ENCODE measurements around the gene IGF1.

IGF1 gene

DNA sequence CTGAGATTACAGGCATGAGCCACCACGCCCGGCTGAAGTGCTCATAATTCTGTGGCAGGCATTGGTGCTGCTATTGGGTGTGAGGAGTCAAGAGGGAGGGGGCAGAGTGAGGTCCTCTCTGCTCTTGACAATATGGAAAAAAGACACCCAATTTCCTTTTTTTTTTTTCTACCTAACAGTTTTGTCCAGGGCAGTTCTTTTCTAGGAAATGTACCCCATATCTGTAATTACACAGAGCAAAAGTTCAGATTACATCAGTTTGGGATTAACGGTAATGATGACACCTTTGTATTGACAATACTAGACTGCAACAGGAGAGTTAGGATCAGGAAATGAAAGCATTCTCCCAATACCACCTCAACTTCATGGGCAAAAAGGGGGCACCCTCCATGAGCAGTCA, 36.3 kb downstream of the IGF1 start:
- Histone ChIP-seq H3K27me3 (ENCODE audit: insufficient read depth, low read depth, severe bottlenecking) (no peaks in the 10 kb centered on the region), H3K27ac (no peak overlapping the region), H3K36me3 (no peaks in the 10 kb centered on the region), H3K9me3 (ENCODE audit: severe bottlenecking) (no peaks in the 10 kb centered on the region), H3K4me3 (ENCODE audit: low read depth, low read length) (no peak overlapping the region)
- TF ChIP-seq, protein P1, sequence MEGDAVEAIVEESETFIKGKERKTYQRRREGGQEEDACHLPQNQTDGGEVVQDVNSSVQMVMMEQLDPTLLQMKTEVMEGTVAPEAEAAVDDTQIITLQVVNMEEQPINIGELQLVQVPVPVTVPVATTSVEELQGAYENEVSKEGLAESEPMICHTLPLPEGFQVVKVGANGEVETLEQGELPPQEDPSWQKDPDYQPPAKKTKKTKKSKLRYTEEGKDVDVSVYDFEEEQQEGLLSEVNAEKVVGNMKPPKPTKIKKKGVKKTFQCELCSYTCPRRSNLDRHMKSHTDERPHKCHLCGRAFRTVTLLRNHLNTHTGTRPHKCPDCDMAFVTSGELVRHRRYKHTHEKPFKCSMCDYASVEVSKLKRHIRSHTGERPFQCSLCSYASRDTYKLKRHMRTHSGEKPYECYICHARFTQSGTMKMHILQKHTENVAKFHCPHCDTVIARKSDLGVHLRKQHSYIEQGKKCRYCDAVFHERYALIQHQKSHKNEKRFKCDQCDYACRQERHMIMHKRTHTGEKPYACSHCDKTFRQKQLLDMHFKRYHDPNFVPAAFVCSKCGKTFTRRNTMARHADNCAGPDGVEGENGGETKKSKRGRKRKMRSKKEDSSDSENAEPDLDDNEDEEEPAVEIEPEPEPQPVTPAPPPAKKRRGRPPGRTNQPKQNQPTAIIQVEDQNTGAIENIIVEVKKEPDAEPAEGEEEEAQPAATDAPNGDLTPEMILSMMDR (IDR thresholded peaks at IDR 0.05; ENCODE audit: low read depth, low read length), result no peak
- DNase-seq, result no peak

DNA sequence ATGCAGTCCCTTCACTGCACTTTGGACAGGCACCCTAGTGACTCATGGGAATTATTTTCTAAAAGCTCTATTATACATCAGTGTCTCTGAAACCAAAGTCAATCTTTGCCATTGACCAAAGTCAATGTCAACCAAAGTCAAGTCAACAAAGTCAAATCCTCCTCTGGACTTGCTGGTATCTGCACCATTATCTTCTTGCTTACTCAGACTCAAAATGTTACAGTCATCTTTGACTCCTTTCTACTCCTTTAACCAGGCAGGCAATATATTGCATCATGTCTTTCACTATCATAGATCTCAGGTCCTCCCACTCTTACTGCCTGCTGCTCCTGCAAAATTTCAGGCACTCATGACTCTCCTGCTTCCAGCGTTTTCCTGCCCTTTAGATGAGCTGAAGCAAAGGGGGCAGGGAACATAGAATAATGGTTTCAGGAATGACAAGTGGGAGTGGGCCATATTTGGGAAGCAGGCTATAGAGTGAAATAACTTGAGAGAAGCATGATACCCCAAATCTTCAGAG, 39.2 kb downstream of the IGF1 start:
- Histone ChIP-seq H3K9me3 (ENCODE audit: severe bottlenecking) (no peaks in the 10 kb centered on the region), H3K36me3 (no peaks in the 10 kb centered on the region), H3K4me3 (ENCODE audit: low read depth, low read length) (no peak overlapping the region), H3K27me3 (ENCODE audit: insufficient read depth, low read depth, severe bottlenecking) (no peaks in the 10 kb centered on the region), H3K27ac (no peak overlapping the region)
- no peak for DNase-seq
- TF ChIP-seq, protein P1 (IDR thresholded peaks at IDR 0.05; ENCODE audit: low read depth, low read length), result no peak

GRCh38 chr12:102439426-102440405, 40.6 kb downstream of the IGF1 start:
- DNase-seq, result no peak

DNA sequence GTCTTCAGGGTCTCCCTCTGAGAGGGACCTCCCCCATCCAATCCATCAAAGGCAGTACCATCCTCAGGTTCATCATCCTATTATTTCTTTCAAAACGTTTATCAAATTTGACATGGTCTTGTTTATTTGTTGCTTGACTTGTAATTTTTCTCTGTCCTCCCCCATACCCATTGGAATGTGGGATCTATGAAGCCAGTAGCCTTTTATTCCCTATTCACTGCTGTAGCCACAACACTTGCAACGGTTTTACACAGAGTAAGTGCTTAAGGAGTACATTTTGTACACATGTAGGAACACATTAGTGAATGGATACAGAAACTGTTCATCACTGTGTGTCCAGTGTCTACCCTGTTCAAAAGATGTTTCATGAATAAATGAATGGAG, 41.5 kb downstream of the IGF1 start:
- no peak overlapping the region for H3K27ac ChIP-seq
- no peak overlapping the region for H3K4me3 ChIP-seq (ENCODE audit: low read depth, low read length)
- TF ChIP-seq, protein P1 (IDR thresholded peaks at IDR 0.05; ENCODE audit: low read depth, low read length), result no peak
- no peaks in the 10 kb centered on the region for H3K36me3 ChIP-seq
- no peaks in the 10 kb centered on the region for H3K9me3 ChIP-seq (ENCODE audit: severe bottlenecking)
- DNase-seq, result no peak
- no peaks in the 10 kb centered on the region for H3K27me3 ChIP-seq (ENCODE audit: insufficient read depth, low read depth, severe bottlenecking)

More at GRCh38 chr12:102439426-102440405, 40.6 kb downstream of the IGF1 start:
- TF ChIP-seq, protein P1 (IDR thresholded peaks at IDR 0.05; ENCODE audit: low read depth, low read length), result no peak
- Histone ChIP-seq H3K4me3 (ENCODE audit: low read depth, low read length) (no peak overlapping the region), H3K27me3 (ENCODE audit: insufficient read depth, low read depth, severe bottlenecking) (no peaks in the 10 kb centered on the region), H3K27ac (no peak overlapping the region), H3K36me3 (no peaks in the 10 kb centered on the region), H3K9me3 (ENCODE audit: severe bottlenecking) (no peaks in the 10 kb centered on the region)

- Histone ChIP-seq H3K9me3 (ENCODE audit: severe bottlenecking) (no peaks in the 10 kb centered on the region), H3K4me3 (ENCODE audit: low read depth, low read length) (no peak overlapping the region), H3K36me3 (no peaks in the 10 kb centered on the region), H3K27me3 (ENCODE audit: insufficient read depth, low read depth, severe bottlenecking) (no peaks in the 10 kb centered on the region), H3K27ac (no peak overlapping the region)
- DNase-seq, result no peak
- TF ChIP-seq, protein P1 (IDR thresholded peaks at IDR 0.05; ENCODE audit: low read depth, low read length), result no peak
Measured at GRCh38 chr12:102438047-102438826, 42.1 kb downstream of the IGF1 start.
